ENCODE data around the gene PKD1.

DNA sequence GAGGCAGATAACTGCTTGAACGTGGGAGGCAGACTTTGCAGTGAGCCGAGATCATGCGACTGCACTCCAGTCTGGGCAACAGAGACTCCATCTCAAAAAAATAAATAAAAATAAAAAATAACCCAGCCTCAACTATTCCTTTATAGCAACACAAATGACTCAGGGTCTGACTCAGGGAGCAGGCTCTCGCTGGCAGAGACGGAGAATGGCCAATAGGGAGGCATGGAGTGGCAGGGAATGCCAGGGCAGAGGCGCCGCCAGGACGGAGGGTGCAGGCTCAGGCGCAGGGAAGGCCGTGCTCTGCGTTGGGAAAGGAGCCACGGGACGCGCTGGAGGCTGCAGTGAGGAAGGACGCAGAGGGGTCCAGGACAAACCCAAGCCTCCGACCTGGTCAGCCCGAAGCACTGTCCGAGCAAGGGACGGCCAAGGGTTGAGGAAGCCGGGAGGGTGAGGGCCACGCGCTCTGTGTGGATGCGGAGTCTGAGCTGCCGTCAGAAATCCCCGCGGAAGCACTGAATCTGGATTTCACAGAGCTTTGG is 40.3 kb downstream of the PKD1 start:
- TF ChIP-seq, protein P1, sequence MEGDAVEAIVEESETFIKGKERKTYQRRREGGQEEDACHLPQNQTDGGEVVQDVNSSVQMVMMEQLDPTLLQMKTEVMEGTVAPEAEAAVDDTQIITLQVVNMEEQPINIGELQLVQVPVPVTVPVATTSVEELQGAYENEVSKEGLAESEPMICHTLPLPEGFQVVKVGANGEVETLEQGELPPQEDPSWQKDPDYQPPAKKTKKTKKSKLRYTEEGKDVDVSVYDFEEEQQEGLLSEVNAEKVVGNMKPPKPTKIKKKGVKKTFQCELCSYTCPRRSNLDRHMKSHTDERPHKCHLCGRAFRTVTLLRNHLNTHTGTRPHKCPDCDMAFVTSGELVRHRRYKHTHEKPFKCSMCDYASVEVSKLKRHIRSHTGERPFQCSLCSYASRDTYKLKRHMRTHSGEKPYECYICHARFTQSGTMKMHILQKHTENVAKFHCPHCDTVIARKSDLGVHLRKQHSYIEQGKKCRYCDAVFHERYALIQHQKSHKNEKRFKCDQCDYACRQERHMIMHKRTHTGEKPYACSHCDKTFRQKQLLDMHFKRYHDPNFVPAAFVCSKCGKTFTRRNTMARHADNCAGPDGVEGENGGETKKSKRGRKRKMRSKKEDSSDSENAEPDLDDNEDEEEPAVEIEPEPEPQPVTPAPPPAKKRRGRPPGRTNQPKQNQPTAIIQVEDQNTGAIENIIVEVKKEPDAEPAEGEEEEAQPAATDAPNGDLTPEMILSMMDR (IDR thresholded peaks at IDR 0.05): no peak
- TF ChIP-seq POLR2A (IDR thresholded peaks at IDR 0.05): no peak

All from body of pancreas (tissue), 4 donors.